HepG2 (cell line): Measurements from ENCODE around the gene MAPK4.

Source experiments
- CEBPB ChIP-seq: IDR thresholded peaks from 2 replicates; pipeline ENCODE4 v1.6.1; 2011; ENCODE audit warnings: low read depth, low read length, improper control_type of control experiment, borderline replicate concordance
- ETV6 ChIP-seq: sonication (generic); formaldehyde crosslinking; conservative IDR thresholded peaks from 2 replicates; pipeline ENCODE4 v1.4.0; 2020; ENCODE audit warnings: missing genetic modification reagents
- FOXK1 ChIP-seq: sonication (generic); formaldehyde crosslinking; IDR thresholded peaks from 2 replicates; pipeline ENCODE4 v1.4.0; 2020; ENCODE audit warnings: low read depth, missing genetic modification reagents, borderline replicate concordance
- MYC ChIP-seq: sonication (generic); formaldehyde crosslinking; IDR thresholded peaks from 2 replicates; pipeline ENCODE4 v1.9.0; 2021; ENCODE audit warnings: missing genetic modification reagents, borderline replicate concordance
- SRF ChIP-seq: IDR thresholded peaks from 2 replicates; pipeline ENCODE4 v1.6.1; 2011; ENCODE audit warnings: mild to moderate bottlenecking, low read depth, low read length, moderate library complexity
- SYNCRIP ChIP-seq: fragments of 200-400 bp; formaldehyde crosslinking; IDR thresholded peaks from 2 replicates; pipeline ENCODE4 v1.6.1; 2018; ENCODE audit warnings: mild to moderate bottlenecking, low read depth, low read length; ENCODE audit not compliant: insufficient read depth
- TCF12 ChIP-seq, 2 experiments: fragments of 450-650 bp in 1 of 2; sonication (generic) in 1 of 2; formaldehyde crosslinking in 1 of 2; IDR thresholded peaks; 2 replicates each; pipeline versions ENCODE4 v1.6.1 to v1.8.0; 2017 to 2022; ENCODE audit warnings: antibody characterized with exemption in 1 of 2, mild to moderate bottlenecking in 1 of 2, missing genetic modification reagents in 1 of 2, moderate library complexity in 1 of 2
- ZBTB21 ChIP-seq: sonication (generic); formaldehyde crosslinking; IDR thresholded peaks from 2 replicates; pipeline ENCODE4 v1.4.0; 2020; ENCODE audit warnings: missing genetic modification reagents
- ZEB1 ChIP-seq: IDR thresholded peaks from 2 replicates; pipeline ENCODE4 v1.6.1; 2012; ENCODE audit warnings: mild to moderate bottlenecking, low read depth, inconsistent platforms; ENCODE audit not compliant: insufficient replicate concordance
- ZMYM2 ChIP-seq: sonication (generic); formaldehyde crosslinking; IDR thresholded peaks from 2 replicates; pipeline ENCODE4 v1.8.0; 2022; ENCODE audit warnings: mild to moderate bottlenecking, missing genetic modification reagents
- TF ChIP-seq, protein P1 (sequence below): sonication (generic); formaldehyde crosslinking; IDR thresholded peaks from 2 replicates; pipeline ENCODE4 v1.9.0; 2021; ENCODE audit warnings: missing genetic modification reagents, borderline replicate concordance
- TF ChIP-seq, protein P2 (sequence below): IDR thresholded peaks from 2 replicates; pipeline ENCODE4 v1.6.1; 2016; ENCODE audit warnings: missing compliant biosample characterization, missing genetic modification reagents, borderline replicate concordance
- TF ChIP-seq, protein P3 (sequence below): sonication (generic); formaldehyde crosslinking; IDR thresholded peaks from 2 replicates; pipeline ENCODE4 v1.5.1; 2020; ENCODE audit warnings: missing genetic modification reagents, mild to moderate bottlenecking, borderline replicate concordance
- TF ChIP-seq, protein P4 (sequence below): sonication (generic); formaldehyde crosslinking; conservative IDR thresholded peaks from 2 replicates; pipeline ENCODE4 v1.8.0; 2022; ENCODE audit warnings: low read depth, missing genetic modification reagents

DNA sequence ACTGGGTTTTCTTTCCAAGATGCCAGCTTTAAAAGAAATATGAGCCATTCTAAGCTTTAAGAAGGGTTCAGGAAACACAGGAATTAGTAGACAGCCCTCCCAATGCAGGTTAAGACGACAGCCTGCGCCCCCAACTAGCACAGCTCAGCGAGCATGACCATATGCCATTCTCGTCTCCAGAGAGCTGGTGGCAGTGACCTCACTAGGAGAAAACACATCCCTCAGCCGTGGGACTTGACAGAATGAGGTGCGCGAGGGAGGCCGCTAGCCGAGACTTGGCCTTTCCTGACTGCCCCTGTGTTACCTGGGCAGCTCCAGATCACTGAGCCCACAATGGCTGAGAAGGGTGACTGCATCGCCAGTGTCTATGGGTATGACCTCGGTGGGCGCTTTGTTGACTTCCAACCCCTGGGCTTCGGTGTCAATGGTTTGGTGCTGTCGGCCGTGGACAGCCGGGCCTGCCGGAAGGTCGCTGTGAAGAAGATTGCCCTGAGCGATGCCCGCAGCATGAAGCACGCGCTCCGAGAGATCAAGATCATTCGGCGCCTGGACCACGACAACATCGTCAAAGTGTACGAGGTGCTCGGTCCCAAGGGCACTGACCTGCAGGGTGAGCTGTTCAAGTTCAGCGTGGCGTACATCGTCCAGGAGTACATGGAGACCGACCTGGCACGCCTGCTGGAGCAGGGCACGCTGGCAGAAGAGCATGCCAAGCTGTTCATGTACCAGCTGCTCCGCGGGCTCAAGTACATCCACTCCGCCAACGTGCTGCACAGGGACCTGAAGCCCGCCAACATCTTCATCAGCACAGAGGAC, 103.9 kb downstream of the MAPK4 start:
- TF ChIP-seq, protein P1, sequence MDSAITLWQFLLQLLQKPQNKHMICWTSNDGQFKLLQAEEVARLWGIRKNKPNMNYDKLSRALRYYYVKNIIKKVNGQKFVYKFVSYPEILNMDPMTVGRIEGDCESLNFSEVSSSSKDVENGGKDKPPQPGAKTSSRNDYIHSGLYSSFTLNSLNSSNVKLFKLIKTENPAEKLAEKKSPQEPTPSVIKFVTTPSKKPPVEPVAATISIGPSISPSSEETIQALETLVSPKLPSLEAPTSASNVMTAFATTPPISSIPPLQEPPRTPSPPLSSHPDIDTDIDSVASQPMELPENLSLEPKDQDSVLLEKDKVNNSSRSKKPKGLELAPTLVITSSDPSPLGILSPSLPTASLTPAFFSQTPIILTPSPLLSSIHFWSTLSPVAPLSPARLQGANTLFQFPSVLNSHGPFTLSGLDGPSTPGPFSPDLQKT, result no peak
- TF ChIP-seq SRF (no peak), ZMYM2 (CRISPR knock-in tag) (no peak), ETV6 (no peak), ZEB1 (no peak), MYC (CRISPR knock-in tag) (no peak), TCF12 (IDR thresholded peaks at IDR 0.05) (no peak), TCF12 (CRISPR knock-in tag; IDR thresholded peaks at IDR 0.05) (no peak), SYNCRIP (no peak), ZBTB21 (CRISPR knock-in tag) (no peak), FOXK1 (CRISPR knock-in tag) (no peak), CEBPB (no peak)
- TF ChIP-seq, protein P2, sequence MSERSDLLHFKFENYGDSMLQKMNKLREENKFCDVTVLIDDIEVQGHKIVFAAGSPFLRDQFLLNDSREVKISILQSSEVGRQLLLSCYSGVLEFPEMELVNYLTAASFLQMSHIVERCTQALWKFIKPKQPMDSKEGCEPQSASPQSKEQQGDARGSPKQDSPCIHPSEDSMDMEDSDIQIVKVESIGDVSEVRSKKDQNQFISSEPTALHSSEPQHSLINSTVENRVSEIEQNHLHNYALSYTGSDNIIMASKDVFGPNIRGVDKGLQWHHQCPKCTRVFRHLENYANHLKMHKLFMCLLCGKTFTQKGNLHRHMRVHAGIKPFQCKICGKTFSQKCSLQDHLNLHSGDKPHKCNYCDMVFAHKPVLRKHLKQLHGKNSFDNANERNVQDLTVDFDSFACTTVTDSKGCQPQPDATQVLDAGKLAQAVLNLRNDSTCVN, result no peak
- TF ChIP-seq, protein P3, sequence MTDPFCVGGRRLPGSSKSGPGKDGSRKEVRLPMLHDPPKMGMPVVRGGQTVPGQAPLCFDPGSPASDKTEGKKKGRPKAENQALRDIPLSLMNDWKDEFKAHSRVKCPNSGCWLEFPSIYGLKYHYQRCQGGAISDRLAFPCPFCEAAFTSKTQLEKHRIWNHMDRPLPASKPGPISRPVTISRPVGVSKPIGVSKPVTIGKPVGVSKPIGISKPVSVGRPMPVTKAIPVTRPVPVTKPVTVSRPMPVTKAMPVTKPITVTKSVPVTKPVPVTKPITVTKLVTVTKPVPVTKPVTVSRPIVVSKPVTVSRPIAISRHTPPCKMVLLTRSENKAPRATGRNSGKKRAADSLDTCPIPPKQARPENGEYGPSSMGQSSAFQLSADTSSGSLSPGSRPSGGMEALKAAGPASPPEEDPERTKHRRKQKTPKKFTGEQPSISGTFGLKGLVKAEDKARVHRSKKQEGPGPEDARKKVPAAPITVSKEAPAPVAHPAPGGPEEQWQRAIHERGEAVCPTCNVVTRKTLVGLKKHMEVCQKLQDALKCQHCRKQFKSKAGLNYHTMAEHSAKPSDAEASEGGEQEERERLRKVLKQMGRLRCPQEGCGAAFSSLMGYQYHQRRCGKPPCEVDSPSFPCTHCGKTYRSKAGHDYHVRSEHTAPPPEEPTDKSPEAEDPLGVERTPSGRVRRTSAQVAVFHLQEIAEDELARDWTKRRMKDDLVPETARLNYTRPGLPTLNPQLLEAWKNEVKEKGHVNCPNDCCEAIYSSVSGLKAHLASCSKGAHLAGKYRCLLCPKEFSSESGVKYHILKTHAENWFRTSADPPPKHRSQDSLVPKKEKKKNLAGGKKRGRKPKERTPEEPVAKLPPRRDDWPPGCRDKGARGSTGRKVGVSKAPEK, result no peak
- TF ChIP-seq, protein P4, sequence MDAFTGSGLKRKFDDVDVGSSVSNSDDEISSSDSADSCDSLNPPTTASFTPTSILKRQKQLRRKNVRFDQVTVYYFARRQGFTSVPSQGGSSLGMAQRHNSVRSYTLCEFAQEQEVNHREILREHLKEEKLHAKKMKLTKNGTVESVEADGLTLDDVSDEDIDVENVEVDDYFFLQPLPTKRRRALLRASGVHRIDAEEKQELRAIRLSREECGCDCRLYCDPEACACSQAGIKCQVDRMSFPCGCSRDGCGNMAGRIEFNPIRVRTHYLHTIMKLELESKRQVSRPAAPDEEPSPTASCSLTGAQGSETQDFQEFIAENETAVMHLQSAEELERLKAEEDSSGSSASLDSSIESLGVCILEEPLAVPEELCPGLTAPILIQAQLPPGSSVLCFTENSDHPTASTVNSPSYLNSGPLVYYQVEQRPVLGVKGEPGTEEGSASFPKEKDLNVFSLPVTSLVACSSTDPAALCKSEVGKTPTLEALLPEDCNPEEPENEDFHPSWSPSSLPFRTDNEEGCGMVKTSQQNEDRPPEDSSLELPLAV, result no peak
